H1 (cell line): Measurements from ENCODE around the gene SLC44A1. TPM values are rescaled to one million over a fixed set of nuclear protein-coding genes. Genes with fewer than 3 reads are reported as not detected.

Experiments
- FOSL1 ChIP-seq: IDR thresholded peaks from 2 replicates; pipeline ENCODE4 v1.6.1; 2011; ENCODE audit warnings: mild to moderate bottlenecking, low read depth, low read length, moderate library complexity; ENCODE audit not compliant: insufficient read depth
- polyA plus RNA-seq, 7 experiments: library from polyadenylated mRNA; depleted of rRNA in 3 of 7; stranded (reverse) in 5 of 7; unstranded in 2 of 7; fragments of >200 nt in 5 of 7; fragments of 200-250 nt in 2 of 7; gene quantifications; 1 replicate in 5 of 7; 2 replicates in 1 of 7; 4 replicates in 1 of 7; pipeline versions ENCODE4 v1.2.1 to v1.2.3, GENCODE V29; 2011 to 2013; ENCODE audit warnings: missing spikeins in 2 of 7, mixed read lengths in 2 of 7
- total RNA-seq: library from RNA; stranded (reverse); fragmentation: NEBNext Ultra II Directional; extraction: Animal tissue kit (Norgen Biotek cat#: 25700); gene quantifications from 2 replicates; pipeline ENCODE4 v1.2.1, GENCODE V29; 2021

The SLC44A1 gene
- total and polyA plus RNA-seq, 2 of the 8 experiments (the other 6 are each of a cell fraction or from before 2014, with no cell fraction given) = 30.5 to 71.2 TPM

GRCh38 chr9:105416840-105417239, 172.4 kb downstream of the SLC44A1 start (continued):
- TF ChIP-seq FOSL1 = no peak
